B cell (primary cell): ENCODE data around the gene SP100. TPM values are rescaled to one million over a fixed set of nuclear protein-coding genes. Genes with fewer than 3 reads are reported as not detected.

Source experiments
- ATAC-seq: fragments of 200-7000 bp; cut with Tn5 transposase; one replicate; pipeline ENCODE4 v1.10.0; 2021; ENCODE audit warnings: low read depth, mild to moderate bottlenecking, moderate number of reproducible peaks, moderate library complexity
- CTCF ChIA-PET: fragments of 350-600 bp; sonication (Branson Sonifier 250); formaldehyde crosslinking; loops from one replicate; lab custom pipeline; 2021; ENCODE audit warnings: antibody characterized with exemption, inconsistent platforms; lab: Charles Lee
- POLR2A ChIA-PET: fragments of 350-600 bp; sonication (Branson Sonifier 250); formaldehyde crosslinking; loops from one replicate; lab custom pipeline; 2021; ENCODE audit warnings: antibody characterized with exemption; lab: Charles Lee
- DNase-seq: peaks from one replicate; pipeline ENCODE4 v3.0.0; 2013
- H2AFZ ChIP-seq: 2 replicates; pipeline ENCODE4 v1.6.1; 2012; ENCODE audit warnings: mild to moderate bottlenecking, low read depth, low read length; ENCODE audit not compliant: insufficient read depth, poor library complexity, severe bottlenecking
- H3K27ac ChIP-seq, 2 donors: 1 replicate in 1 of 2; 2 replicates in 1 of 2; pipeline ENCODE4 v1.5.1; 2012 to 2013; ENCODE audit warnings: low read length in 2 of 2, mild to moderate bottlenecking in 2 of 2, moderate library complexity in 1 of 2
- H3K27me3 ChIP-seq, 4 experiments: fragments of 200-600 bp in 1 of 4; sonication (generic) in 1 of 4; replicated peaks in 1 of 4; 1 replicate in 2 of 4; 2 replicates in 2 of 4; pipeline versions ENCODE4 v1.6.1 to v1.7.0; 2013 to 2016; ENCODE audit warnings: low read length in 3 of 4, mild to moderate bottlenecking in 2 of 4, mixed read lengths in 1 of 4, moderate library complexity in 1 of 4; ENCODE audit not compliant: insufficient read depth in 4 of 4, control insufficient read depth in 3 of 4; ENCODE audit errors: control extremely low read depth in 1 of 4
- H3K36me3 ChIP-seq, 2 experiments: replicated peaks in 1 of 2; 1 replicate in 1 of 2; 2 replicates in 1 of 2; pipeline versions ENCODE4 v1.6.1 to v1.7.1; 2013; ENCODE audit warnings: low read length in 1 of 2; ENCODE audit not compliant: insufficient read depth in 2 of 2, control insufficient read depth in 1 of 2; ENCODE audit errors: control extremely low read depth in 1 of 2, extremely low read depth in 1 of 2
- H3K4me1 ChIP-seq, 2 donors: fragments of 200-600 bp in 1 of 2; sonication (generic) in 1 of 2; 1 replicate in 1 of 2; 2 replicates in 1 of 2; pipeline versions ENCODE4 v1.5.1 to v1.6.1; 2013 to 2017; ENCODE audit warnings: low read length in 2 of 2; ENCODE audit not compliant: control insufficient read depth in 2 of 2, insufficient read depth in 2 of 2
- H3K4me2 ChIP-seq: replicated peaks from 2 replicates; pipeline ENCODE3; 2012; ENCODE audit warnings: mild to moderate bottlenecking, low read depth, low read length; ENCODE audit not compliant: poor library complexity, severe bottlenecking
- H3K4me3 ChIP-seq, 5 experiments: fragments of 200-600 bp in 1 of 5; sonication (generic) in 1 of 5; 1 replicate in 3 of 5; 2 replicates in 2 of 5; pipeline versions ENCODE4 v1.5.1 to v1.7.0; 2011 to 2016; ENCODE audit warnings: low read length in 4 of 5, mild to moderate bottlenecking in 4 of 5, low read depth in 2 of 5, control low read depth in 1 of 5, moderate library complexity in 1 of 5; ENCODE audit not compliant: insufficient read depth in 1 of 5; ENCODE audit errors: control extremely low read depth in 1 of 5, extremely low read depth in 1 of 5
- H3K79me2 ChIP-seq: fragments of 200-600 bp; sonication (generic); one replicate; pipeline ENCODE4 v1.6.0; 2016; ENCODE audit warnings: low read length; ENCODE audit not compliant: control insufficient read depth, insufficient read depth
- H3K9ac ChIP-seq: fragments of 200-600 bp; sonication (generic); 2 replicates; pipeline ENCODE4 v1.6.1; 2017; ENCODE audit warnings: mild to moderate bottlenecking, low read length, moderate library complexity
- H3K9me3 ChIP-seq, 3 donors: one replicate each; pipeline versions ENCODE4 v1.6.1 to v1.7.1; 2013; ENCODE audit warnings: low read length in 2 of 3; ENCODE audit not compliant: control insufficient read depth in 2 of 3, insufficient read depth in 1 of 3; ENCODE audit errors: control extremely low read depth in 1 of 3
- H4K20me1 ChIP-seq: 2 replicates; pipeline ENCODE4 v1.6.0; 2012; ENCODE audit warnings: mild to moderate bottlenecking, low read length; ENCODE audit not compliant: insufficient read depth, control insufficient read depth, poor library complexity, severe bottlenecking
- H3K27ac Mint-ChIP-seq: one replicate; pipeline ENCODE4 v1.8.0; 2021; ENCODE audit warnings: mixed read lengths
- H3K27me3 Mint-ChIP-seq: one replicate; pipeline ENCODE4 v1.8.0; 2021; ENCODE audit warnings: mixed read lengths
- H3K4me1 Mint-ChIP-seq: one replicate; pipeline ENCODE4 v1.8.0; 2021; ENCODE audit warnings: mixed read lengths
- H3K4me3 Mint-ChIP-seq: one replicate; pipeline ENCODE4 v1.8.0; 2021; ENCODE audit warnings: mixed read lengths
- H3K9me3 Mint-ChIP-seq: one replicate; pipeline ENCODE4 v1.8.0; 2022; ENCODE audit warnings: mixed read lengths; ENCODE audit not compliant: insufficient read depth
- CTCF ChIP-seq: fragments of 200-600 bp; IDR thresholded peaks from one replicate; pipeline ENCODE4 v1.8.0; 2022; ENCODE audit warnings: antibody characterized with exemption, mild to moderate bottlenecking
- EZH2 ChIP-seq: IDR thresholded peaks from 2 replicates; pipeline ENCODE4 v1.6.1; 2012; ENCODE audit warnings: borderline replicate concordance, low read depth, mild to moderate bottlenecking, moderate library complexity, low read length; ENCODE audit not compliant: insufficient read depth, poor library complexity, severe bottlenecking
- WGBS: methylation state at CpG from one replicate; pipeline ENCODE4 v1.1.5; 2013; ENCODE audit warnings: missing lambda C conversion rate; ENCODE audit not compliant: insufficient coverage; 5-methylcytosine and 5-hydroxymethylcytosine counted together
- intact Hi-C: fragments of 100-400 bp; cut with micrococcal nuclease; formaldehyde crosslinking; loops from one replicate; pipeline ENCODE4 v1.10.0; 2022
- polyA plus RNA-seq: library from polyadenylated mRNA; depleted of rRNA; stranded (reverse); fragments of >200 nt; gene quantifications from 2 replicates; pipeline ENCODE4 v1.2.3, GENCODE V29; 2012
- total RNA-seq, 2 donors: library from RNA; stranded (reverse); fragments of 120-200 nt in 1 of 2; gene quantifications; 1 replicate in 1 of 2; 2 replicates in 1 of 2; pipeline versions ENCODE4 v1.2.3 to v1.2.4, GENCODE V29; 2013 to 2022

SP100 gene
- total and polyA plus RNA-seq, 2 donors (not counting 1 experiment from before 2014, with no cell fraction given): 209 to 554 TPM

DNA sequence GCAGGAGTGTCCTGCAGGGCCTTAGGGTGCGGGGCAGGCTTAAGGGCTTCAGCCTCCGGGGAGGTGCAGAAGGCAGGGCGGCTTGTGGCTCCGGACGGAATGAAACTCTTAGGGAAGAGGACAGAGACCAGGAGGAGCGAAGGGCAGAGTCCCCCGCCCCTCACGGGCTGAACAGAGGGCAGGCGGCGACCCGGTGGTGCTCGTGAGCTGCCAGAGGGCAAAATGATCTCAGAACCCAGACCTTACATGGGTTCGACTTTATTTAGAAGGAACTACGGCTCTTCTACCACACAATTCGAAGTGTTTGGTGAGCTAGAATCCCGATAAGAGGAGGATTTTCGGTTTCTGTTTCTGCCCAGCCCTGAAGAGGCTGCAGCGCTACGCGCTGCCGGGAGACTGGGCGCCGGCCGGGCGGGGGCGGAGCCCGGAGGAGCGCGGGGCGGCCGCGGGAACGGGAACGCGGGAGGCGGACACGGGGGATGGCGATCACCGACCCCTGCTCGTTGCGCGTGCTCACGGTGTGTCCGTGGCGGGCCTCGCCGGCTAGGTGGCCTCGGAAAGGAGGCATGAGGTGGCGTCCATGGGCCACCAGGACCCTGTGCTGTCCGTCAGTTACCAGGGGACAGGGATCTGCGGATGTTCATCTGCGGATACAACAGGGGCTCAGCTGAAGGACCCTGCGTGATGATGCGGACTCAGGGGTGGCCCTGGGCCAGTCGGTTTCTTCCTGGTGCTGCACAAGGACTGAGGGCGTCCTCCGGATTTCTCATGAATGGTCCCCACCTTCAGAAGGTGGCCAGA lies 4.2 kb upstream of the SP100 start:
- Histone ChIP-seq H3K4me1 (peaks cover 54 to 63% of the 10 kb centered on the region in 2 donors), H3K9me3 (no peaks in the 10 kb centered on the region), H3K27me3 (no peaks in the 10 kb centered on the region), H3K79me2 (peaks cover 33% of the 10 kb centered on the region), H4K20me1 (no peaks in the 10 kb centered on the region), H3K27ac (peak overlapping the region; percentile 88 to 92), H3K4me3 (peak overlapping the region; percentile 69 to 92 (median 88)), H3K9ac (peak overlapping the region; percentile 85), H3K36me3 (peaks cover 1 to 2% of the 10 kb centered on the region in 2 experiments), H2AFZ (peak overlapping the region; percentile 95), H3K4me2 (peak overlapping the region; percentile 81)
- CTCF ChIA-PET: interaction anchor here (0.5 to 1.7 kb wide), 7 partner anchors 24 to 202 kb away, joined by 3 to 6 read pairs (median 3); no protein-coding TSS in a partner anchor
- H3K9me3 Mint-ChIP-seq: no peaks in the 10 kb centered on the region
- DNase-seq (peak; percentile 81), ATAC-seq (peak; percentile 62)
- intact Hi-C loops: loop anchor here (1.0 to 5.0 kb wide), 4 partner anchors 28 to 301 kb away; partner anchors contain the start of genes CAB39 and SP140L
- H3K4me3 Mint-ChIP-seq: peak overlapping the region; percentile 98
- WGBS: 1% methylated on average over 54 of the region's 57 CpGs
- H3K4me1 Mint-ChIP-seq: peaks cover 72% of the 10 kb centered on the region
- no peaks in the 10 kb centered on the region for H3K27me3 Mint-ChIP-seq
- peak overlapping the region; percentile 99 for H3K27ac Mint-ChIP-seq
- TF ChIP-seq EZH2: no peak
- no peak for TF ChIP-seq CTCF
- POLR2A ChIA-PET: interaction anchor here (1.0 to 3.2 kb wide), 4 partner anchors 36 to 203 kb away, joined by 3 to 8 read pairs (median 4); partner anchors contain the start of gene SP140L

DNA sequence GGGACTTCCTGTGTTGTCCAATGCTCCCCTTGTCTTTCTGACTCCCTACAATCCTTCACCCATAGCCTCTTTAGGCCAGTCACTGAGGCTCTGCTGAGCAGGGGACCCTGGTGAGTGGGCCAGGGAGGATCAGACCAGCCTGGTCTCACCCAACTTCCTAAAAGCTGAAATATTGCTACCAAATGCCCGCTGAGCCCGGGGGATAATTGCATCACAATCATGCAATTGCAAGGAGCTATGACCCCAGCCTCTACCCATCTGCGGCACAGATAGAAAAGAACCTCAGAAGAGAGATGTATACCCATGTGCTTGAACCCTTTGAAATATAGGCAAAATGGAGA lies 3.7 kb upstream of the SP100 start:
- intact Hi-C loops: loop anchor here (5.0 kb wide), 2 partner anchors 85 to 300 kb away; partner anchors contain the start of genes CAB39 and SP140L
- peak overlapping the region; percentile 88 to 92 for H3K27ac ChIP-seq
- no CpG with 5 or more reads among the region's 3 CpGs for WGBS
- H3K36me3 ChIP-seq: no peaks in the 10 kb centered on the region
- peaks cover 39% of the 10 kb centered on the region for H3K79me2 ChIP-seq
- H3K9ac ChIP-seq: peak overlapping the region; percentile 85
- Mint-ChIP-seq H3K4me3 (peak overlapping the region; percentile 98), H3K27me3 (no peaks in the 10 kb centered on the region), H3K4me1 (peaks cover 71% of the 10 kb centered on the region), H3K27ac (peak overlapping the region; percentile 99), H3K9me3 (no peaks in the 10 kb centered on the region)
- no peaks in the 10 kb centered on the region for H4K20me1 ChIP-seq
- no peak for ATAC-seq
- H2AFZ ChIP-seq: peak overlapping the region; percentile 95
- TF ChIP-seq CTCF (no peak), EZH2 (no peak)
- CTCF ChIA-PET: interaction anchor here (1.1 to 1.7 kb wide), 3 partner anchors 36 to 201 kb away, joined by 3 to 6 read pairs (median 6); no protein-coding TSS in a partner anchor
- no peaks in the 10 kb centered on the region for H3K27me3 ChIP-seq
- H3K9me3 ChIP-seq: no peaks in the 10 kb centered on the region
- no peak for DNase-seq
- POLR2A ChIA-PET: interaction anchor here (1.0 to 3.2 kb wide), 4 partner anchors 35 to 202 kb away, joined by 3 to 8 read pairs (median 4); partner anchors contain the start of gene SP140L
- peak overlapping the region; percentile 69 to 92 (median 88) for H3K4me3 ChIP-seq
- peak overlapping the region; percentile 81 for H3K4me2 ChIP-seq
- H3K4me1 ChIP-seq: peaks cover 54 to 63% of the 10 kb centered on the region in 2 donors
